Thoracic aorta (tissue), 2 donors: ENCODE measurements around the gene CFAP99. TPM values are rescaled to one million over a fixed set of nuclear protein-coding genes. Genes with fewer than 3 reads are reported as not detected.

Experiments used
- ATAC-seq: fragments of 150-250 bp; one replicate; pipeline ENCODE4 v1.8.0; 2017; ENCODE audit warnings: low read depth; ENCODE audit not compliant: insufficient number of reproducible peaks, low FRiP score
- DNase-seq: peaks from one replicate; pipeline ENCODE4 v3.0.0-alpha.2; 2020; ENCODE audit warnings: low spot score
- H3K27ac ChIP-seq, 2 donors: fragments of 200-600 bp; sonication (generic); 1 replicate in 1 of 2; 2 replicates in 1 of 2; pipeline ENCODE4 v1.5.1; 2016; ENCODE audit warnings: mild to moderate bottlenecking in 2 of 2, moderate library complexity in 2 of 2
- H3K27me3 ChIP-seq: fragments of 200-600 bp; sonication (generic); replicated peaks from 2 replicates; pipeline ENCODE4 v1.6.0; 2016; ENCODE audit warnings: mild to moderate bottlenecking; ENCODE audit not compliant: insufficient read depth
- H3K36me3 ChIP-seq: fragments of 200-600 bp; sonication (generic); one replicate; pipeline ENCODE4 v1.5.1; 2016
- H3K4me1 ChIP-seq, 2 donors: fragments of 200-600 bp; sonication (generic); 1 replicate in 1 of 2; 2 replicates in 1 of 2; pipeline versions ENCODE4 v1.5.1 to v1.6.0; 2016; ENCODE audit warnings: low read depth in 2 of 2, mild to moderate bottlenecking in 1 of 2; ENCODE audit not compliant: control insufficient read depth in 1 of 2
- H3K4me3 ChIP-seq: fragments of 200-600 bp; sonication (generic); 2 replicates; pipeline ENCODE4 v1.5.1; 2016; ENCODE audit warnings: mild to moderate bottlenecking
- H3K9me3 ChIP-seq: fragments of 200-600 bp; sonication (generic); 2 replicates; pipeline ENCODE4 v1.5.1; 2016
- CTCF ChIP-seq: fragments of 200-600 bp; sonication (generic); IDR thresholded peaks from one replicate; pipeline ENCODE4 v1.5.1; 2019; ENCODE audit warnings: antibody characterized with exemption
- total RNA-seq, 2 donors: library from RNA; depleted of rRNA; stranded (reverse); fragments of >200 nt; gene quantifications; one replicate each; pipeline versions ENCODE4 v1.1.0 to v1.2.3, GENCODE V29; 2016

CFAP99 gene
- total RNA-seq, 2 donors from 2014 or later: not detected

- H3K27me3 ChIP-seq: no peaks in the 10 kb centered on the region
- H3K9me3 ChIP-seq: no peaks in the 10 kb centered on the region
- H3K36me3 ChIP-seq: no peaks in the 10 kb centered on the region
- TF ChIP-seq CTCF: no peak
- H3K4me3 ChIP-seq: no peak overlapping the region
- no peak for DNase-seq
- no peak overlapping the region for H3K27ac ChIP-seq
- peaks cover 0 to 6% of the 10 kb centered on the region in 2 donors for H3K4me1 ChIP-seq
- no peak for ATAC-seq
Observed at GRCh38 chr4:2383760-2384159, 35.0 kb upstream of the CFAP99 start.

GRCh38 chr4:2384245-2384644 is 34.5 kb upstream of the CFAP99 start:
- TF ChIP-seq CTCF: no peak
- Histone ChIP-seq H3K9me3 (no peaks in the 10 kb centered on the region), H3K27ac (no peak overlapping the region), H3K27me3 (no peaks in the 10 kb centered on the region), H3K36me3 (no peaks in the 10 kb centered on the region), H3K4me3 (no peak overlapping the region), H3K4me1 (peaks cover 0 to 10% of the 10 kb centered on the region in 2 donors)
- DNase-seq (no peak), ATAC-seq (no peak)

- H3K4me1 ChIP-seq: peaks cover 0 to 11% of the 10 kb centered on the region in 2 donors
- H3K27ac ChIP-seq: no peak overlapping the region
- TF ChIP-seq CTCF: no peak
- ATAC-seq: no peak
- H3K4me3 ChIP-seq: no peak overlapping the region
- H3K27me3 ChIP-seq: no peaks in the 10 kb centered on the region
- H3K36me3 ChIP-seq: no peaks in the 10 kb centered on the region
- DNase-seq: no peak
- no peaks in the 10 kb centered on the region for H3K9me3 ChIP-seq
Observed at GRCh38 chr4:2385516-2385915, 33.2 kb upstream of the CFAP99 start.

GRCh38 chr4:2386717-2387116 is 32.0 kb upstream of the CFAP99 start:
- Histone ChIP-seq H3K27me3 (no peaks in the 10 kb centered on the region), H3K4me3 (no peak overlapping the region), H3K4me1 (peaks cover 0 to 11% of the 10 kb centered on the region in 2 donors), H3K36me3 (no peaks in the 10 kb centered on the region), H3K27ac (no peak overlapping the region), H3K9me3 (no peaks in the 10 kb centered on the region)
- no peak for TF ChIP-seq CTCF
- ATAC-seq (no peak), DNase-seq (no peak)

- Histone ChIP-seq H3K4me1 (peaks cover 0 to 11% of the 10 kb centered on the region in 2 donors), H3K9me3 (no peaks in the 10 kb centered on the region), H3K4me3 (no peak overlapping the region), H3K27me3 (no peaks in the 10 kb centered on the region), H3K27ac (no peak overlapping the region), H3K36me3 (no peaks in the 10 kb centered on the region)
- no peak for DNase-seq
- ATAC-seq: no peak
- TF ChIP-seq CTCF: no peak
Observed at GRCh38 chr4:2387218-2387617, 31.5 kb upstream of the CFAP99 start.
